MM.1S (cell line): ENCODE data around the gene CASP3.

Source experiments
- DNase-seq: peaks from one replicate; pipeline ENCODE4 v3.0.0-alpha.2; 2015
- H2AFZ ChIP-seq: fragments of 300-600 bp; sonication (generic); 2 replicates; pipeline ENCODE4 v1.6.0; 2016; ENCODE audit warnings: antibody characterized with exemption, low read length
- H3F3A ChIP-seq: fragments of 300-600 bp; sonication (generic); 2 replicates; pipeline ENCODE4 v1.6.1; 2016; ENCODE audit warnings: mild to moderate bottlenecking, antibody characterized with exemption, low read length, moderate library complexity, mixed read lengths; ENCODE audit not compliant: insufficient read depth
- H3K27ac ChIP-seq: fragments of 300-600 bp; sonication (generic); 2 replicates; pipeline ENCODE4 v1.5.1; 2016; ENCODE audit warnings: mild to moderate bottlenecking, low read length
- H3K27me3 ChIP-seq: fragments of 300-600 bp; sonication (generic); replicated peaks from 2 replicates; pipeline ENCODE4 v1.6.0; 2016; ENCODE audit warnings: low read length; ENCODE audit not compliant: insufficient read depth
- H3K36me3 ChIP-seq: fragments of 300-600 bp; sonication (generic); replicated peaks from 2 replicates; pipeline ENCODE4 v1.6.1; 2016; ENCODE audit warnings: mild to moderate bottlenecking, low read length, mixed read lengths; ENCODE audit not compliant: insufficient read depth
- H3K4me1 ChIP-seq: fragments of 300-600 bp; sonication (generic); 2 replicates; pipeline ENCODE4 v1.6.1; 2016; ENCODE audit warnings: low read length, mixed read lengths
- H3K4me2 ChIP-seq: fragments of 300-600 bp; sonication (generic); 2 replicates; pipeline ENCODE4 v1.6.0; 2016; ENCODE audit warnings: low read depth, low read length
- H3K4me3 ChIP-seq: fragments of 300-600 bp; sonication (generic); 2 replicates; pipeline ENCODE4 v1.5.1; 2016; ENCODE audit warnings: low read length, mixed read lengths
- H3K79me2 ChIP-seq: fragments of 300-600 bp; sonication (generic); 2 replicates; pipeline ENCODE4 v1.6.1; 2016; ENCODE audit warnings: mixed run types, low read length, mixed read lengths
- H3K9ac ChIP-seq: fragments of 300-600 bp; sonication (generic); 2 replicates; pipeline ENCODE4 v1.6.1; 2016; ENCODE audit warnings: low read length, mixed read lengths
- H3K9me2 ChIP-seq: fragments of 300-600 bp; sonication (generic); replicated peaks from 2 replicates; pipeline ENCODE4 v1.6.1; 2016; ENCODE audit warnings: mild to moderate bottlenecking, low read length, mixed read lengths; ENCODE audit not compliant: insufficient read depth
- H3K9me3 ChIP-seq: fragments of 300-600 bp; sonication (generic); replicated peaks from 2 replicates; pipeline ENCODE4 v1.6.1; 2016; ENCODE audit warnings: mild to moderate bottlenecking, low read length, mixed read lengths; ENCODE audit not compliant: insufficient read depth
- H4K20me1 ChIP-seq: fragments of 300-600 bp; sonication (generic); 2 replicates; pipeline ENCODE4 v1.6.1; 2016; ENCODE audit warnings: mild to moderate bottlenecking, low read length, moderate library complexity, mixed read lengths; ENCODE audit not compliant: insufficient read depth
- EZH2 ChIP-seq: fragments of 300-600 bp; sonication (generic); optimal IDR thresholded peaks from 2 replicates; pipeline ENCODE3; 2017; ENCODE audit warnings: low read depth, mild to moderate bottlenecking, antibody characterized with exemption, low read length, mixed read lengths
- EZH2phosphoT487 ChIP-seq: fragments of 300-600 bp; sonication (generic); IDR thresholded peaks from 2 replicates; pipeline ENCODE4 v1.6.1; 2018; ENCODE audit warnings: antibody characterized with exemption, low read length
- TF ChIP-seq, protein P1 (sequence below): fragments of 300-600 bp; sonication (generic); IDR thresholded peaks from 2 replicates; pipeline ENCODE4 v1.5.1; 2016; ENCODE audit warnings: antibody characterized with exemption, low read length, mixed read lengths

Gene CASP3

GRCh38 chr4:184598753-184599491 is 50.3 kb downstream of the CASP3 start:
- Histone ChIP-seq H3K27ac (no peak overlapping the region), H3K4me1 (no peaks in the 10 kb centered on the region), H2AFZ (no peak overlapping the region), H3K9me2 (no peaks in the 10 kb centered on the region), H3K4me3 (no peak overlapping the region), H4K20me1 (no peaks in the 10 kb centered on the region), H3K79me2 (no peaks in the 10 kb centered on the region), H3K36me3 (no peaks in the 10 kb centered on the region), H3K27me3 (no peaks in the 10 kb centered on the region), H3K9me3 (no peaks in the 10 kb centered on the region), H3K4me2 (no peak overlapping the region), H3K9ac (no peak overlapping the region), H3F3A (no peaks in the 10 kb centered on the region)
- DNase-seq, result no peak
- TF ChIP-seq EZH2 (no peak), EZH2phosphoT487 (no peak)
- TF ChIP-seq, protein P1, sequence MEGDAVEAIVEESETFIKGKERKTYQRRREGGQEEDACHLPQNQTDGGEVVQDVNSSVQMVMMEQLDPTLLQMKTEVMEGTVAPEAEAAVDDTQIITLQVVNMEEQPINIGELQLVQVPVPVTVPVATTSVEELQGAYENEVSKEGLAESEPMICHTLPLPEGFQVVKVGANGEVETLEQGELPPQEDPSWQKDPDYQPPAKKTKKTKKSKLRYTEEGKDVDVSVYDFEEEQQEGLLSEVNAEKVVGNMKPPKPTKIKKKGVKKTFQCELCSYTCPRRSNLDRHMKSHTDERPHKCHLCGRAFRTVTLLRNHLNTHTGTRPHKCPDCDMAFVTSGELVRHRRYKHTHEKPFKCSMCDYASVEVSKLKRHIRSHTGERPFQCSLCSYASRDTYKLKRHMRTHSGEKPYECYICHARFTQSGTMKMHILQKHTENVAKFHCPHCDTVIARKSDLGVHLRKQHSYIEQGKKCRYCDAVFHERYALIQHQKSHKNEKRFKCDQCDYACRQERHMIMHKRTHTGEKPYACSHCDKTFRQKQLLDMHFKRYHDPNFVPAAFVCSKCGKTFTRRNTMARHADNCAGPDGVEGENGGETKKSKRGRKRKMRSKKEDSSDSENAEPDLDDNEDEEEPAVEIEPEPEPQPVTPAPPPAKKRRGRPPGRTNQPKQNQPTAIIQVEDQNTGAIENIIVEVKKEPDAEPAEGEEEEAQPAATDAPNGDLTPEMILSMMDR, result no peak

- Histone ChIP-seq H3K36me3 (no peaks in the 10 kb centered on the region), H3K27me3 (no peaks in the 10 kb centered on the region), H3K4me2 (no peak overlapping the region), H3K9me3 (no peaks in the 10 kb centered on the region), H3K79me2 (no peaks in the 10 kb centered on the region), H2AFZ (no peak overlapping the region), H3K9ac (no peak overlapping the region), H3F3A (no peaks in the 10 kb centered on the region), H3K9me2 (no peaks in the 10 kb centered on the region), H3K4me3 (no peak overlapping the region), H3K4me1 (no peaks in the 10 kb centered on the region), H3K27ac (no peak overlapping the region), H4K20me1 (no peaks in the 10 kb centered on the region)
- TF ChIP-seq, protein P1, result no peak
- TF ChIP-seq EZH2 (no peak), EZH2phosphoT487 (no peak)
- no peak for DNase-seq
These were observed 52.5 kb downstream of the CASP3 start for GRCh38 chr4:184596617-184597185.

DNA sequence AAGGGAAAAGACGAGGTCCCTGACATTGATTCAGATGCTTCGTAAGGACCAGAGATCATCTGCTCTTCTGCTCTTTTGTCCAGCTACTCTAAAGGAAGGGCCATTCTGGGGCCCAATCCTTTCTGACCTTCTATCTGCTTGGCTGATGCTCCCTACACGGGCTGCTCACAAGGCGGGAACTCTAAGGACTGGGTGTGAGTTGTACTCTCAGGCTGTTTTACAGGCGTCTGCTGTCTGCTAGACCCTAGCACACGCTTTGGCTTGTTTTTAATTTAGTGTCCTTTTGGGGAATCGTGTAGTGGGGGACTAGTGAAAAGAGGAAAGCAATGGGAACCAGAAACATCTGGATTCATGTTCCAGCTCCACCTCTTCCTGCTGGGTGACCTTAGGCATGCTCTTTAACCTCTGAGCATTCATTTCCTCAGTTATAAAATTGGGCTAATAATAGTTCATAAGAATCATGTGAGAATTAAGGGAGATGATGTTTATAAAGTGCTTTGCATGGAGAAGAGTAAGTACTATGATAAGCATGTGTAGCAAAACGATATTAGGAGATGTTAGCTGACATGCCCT is 53.1 kb downstream of the CASP3 start:
- H3K79me2 ChIP-seq, result no peaks in the 10 kb centered on the region
- no peaks in the 10 kb centered on the region for H3K9me3 ChIP-seq
- no peaks in the 10 kb centered on the region for H3K4me1 ChIP-seq
- H3K9ac ChIP-seq, result no peak overlapping the region
- no peaks in the 10 kb centered on the region for H3K27me3 ChIP-seq
- DNase-seq, result no peak
- no peak overlapping the region for H3K4me3 ChIP-seq
- no peak overlapping the region for H3K4me2 ChIP-seq
- no peak overlapping the region for H2AFZ ChIP-seq
- H3F3A ChIP-seq, result no peaks in the 10 kb centered on the region
- H3K36me3 ChIP-seq, result no peaks in the 10 kb centered on the region
- H4K20me1 ChIP-seq, result no peaks in the 10 kb centered on the region
- TF ChIP-seq, protein P1, result no peak
- TF ChIP-seq EZH2phosphoT487 (no peak), EZH2 (no peak)
- no peaks in the 10 kb centered on the region for H3K9me2 ChIP-seq
- H3K27ac ChIP-seq, result no peak overlapping the region
